DMS153 (cell line): Measurements from ENCODE around the gene DLX2.

Experiments
- DNase-seq: peaks from one replicate; lab custom pipeline; 2025; lab: John Stamatoyannopoulos, UW

DLX2 gene

DNA sequence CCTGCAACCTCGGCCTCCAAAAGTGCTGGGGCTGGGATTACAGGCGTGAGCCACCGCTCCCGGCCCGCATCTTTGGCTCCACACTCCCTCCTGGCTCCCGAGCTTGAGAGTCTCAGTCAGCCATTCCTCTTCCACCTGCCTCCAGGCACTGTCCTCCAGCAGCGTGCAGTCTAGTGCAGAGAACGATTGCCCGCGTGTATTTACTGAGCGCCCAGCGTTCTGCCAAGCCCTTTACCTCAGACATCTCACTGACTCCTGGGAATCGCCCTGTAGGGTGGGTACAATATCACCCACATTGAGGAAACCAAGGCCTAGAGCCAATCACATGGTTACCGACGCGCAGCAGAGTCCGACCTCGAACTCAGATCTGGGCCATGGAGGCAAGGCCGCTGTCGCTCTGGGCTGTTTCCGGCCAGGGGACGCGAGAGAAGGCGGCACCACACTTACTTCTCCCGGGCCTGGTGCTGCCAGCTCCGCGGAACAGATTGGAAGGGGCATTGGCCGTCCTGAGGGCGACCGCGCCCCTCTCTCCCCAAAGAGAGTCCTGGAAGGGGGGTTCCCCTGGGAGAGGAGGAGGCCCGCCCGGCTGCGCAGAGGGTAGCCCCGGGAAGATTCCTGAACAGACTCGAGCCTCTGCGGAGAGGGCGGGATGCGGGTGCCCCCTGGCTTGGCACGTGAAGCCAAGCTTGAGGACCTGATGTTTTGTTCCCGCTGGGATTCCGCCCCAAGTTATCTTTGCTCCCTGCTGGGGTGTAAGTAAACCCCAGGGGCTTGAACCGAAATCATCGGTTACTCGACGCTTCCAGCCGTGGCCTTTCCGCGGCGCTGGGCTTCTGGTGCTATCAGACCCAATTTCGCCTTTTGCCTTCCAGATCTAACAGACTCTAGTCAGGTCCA, 5.2 kb upstream of the DLX2 start:
- DNase-seq = no peak

DNA sequence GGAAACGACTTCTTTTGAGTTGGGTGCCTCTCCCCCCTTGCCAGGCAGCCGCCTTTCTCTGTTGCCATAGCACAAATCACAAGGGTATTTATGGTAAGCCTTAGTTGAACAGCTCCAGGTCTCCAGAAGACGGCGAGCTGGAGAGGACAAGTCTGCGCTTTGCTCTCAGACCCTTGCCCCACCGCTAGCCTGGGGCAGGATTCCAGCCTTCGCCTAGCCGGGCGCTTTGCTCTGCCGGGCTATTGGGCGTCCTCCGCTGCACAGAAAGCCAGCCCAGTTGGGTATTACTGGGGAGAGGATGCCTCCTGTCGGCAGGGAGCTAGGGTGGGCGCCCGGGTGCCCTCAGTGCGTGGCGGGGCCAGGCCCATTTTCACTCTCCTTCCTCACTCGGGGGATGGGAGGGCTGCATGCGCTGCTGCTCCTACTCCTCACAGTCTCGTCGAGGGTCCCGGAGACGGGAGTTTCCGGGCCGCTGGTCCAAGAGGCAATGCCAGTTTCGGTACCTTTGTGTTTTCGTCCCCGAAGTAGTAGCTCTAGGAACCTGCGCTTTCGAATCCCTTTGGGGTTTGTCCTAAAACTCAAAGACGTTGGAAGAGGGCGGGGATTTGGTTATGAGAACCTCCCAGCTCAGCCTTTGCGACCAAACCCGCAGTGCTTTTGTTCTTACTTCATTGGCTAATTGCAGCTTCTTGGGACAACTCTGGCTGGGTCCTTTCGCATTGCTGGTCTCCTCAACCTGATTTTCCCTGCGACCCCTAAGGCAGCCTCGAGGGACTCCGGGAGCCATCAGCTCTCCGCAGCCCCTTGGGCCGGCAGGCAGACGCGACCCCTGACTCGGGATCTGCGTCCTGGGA, 3.6 kb upstream of the DLX2 start:
- DNase-seq = no peak

- no peak for DNase-seq
Observed at GRCh38 chr2:172105471-172106107, 2.9 kb upstream of the DLX2 start.

- DNase-seq = peak; percentile 70
Observed at GRCh38 chr2:172103471-172104272, 972 bp upstream of the DLX2 start.

DNA sequence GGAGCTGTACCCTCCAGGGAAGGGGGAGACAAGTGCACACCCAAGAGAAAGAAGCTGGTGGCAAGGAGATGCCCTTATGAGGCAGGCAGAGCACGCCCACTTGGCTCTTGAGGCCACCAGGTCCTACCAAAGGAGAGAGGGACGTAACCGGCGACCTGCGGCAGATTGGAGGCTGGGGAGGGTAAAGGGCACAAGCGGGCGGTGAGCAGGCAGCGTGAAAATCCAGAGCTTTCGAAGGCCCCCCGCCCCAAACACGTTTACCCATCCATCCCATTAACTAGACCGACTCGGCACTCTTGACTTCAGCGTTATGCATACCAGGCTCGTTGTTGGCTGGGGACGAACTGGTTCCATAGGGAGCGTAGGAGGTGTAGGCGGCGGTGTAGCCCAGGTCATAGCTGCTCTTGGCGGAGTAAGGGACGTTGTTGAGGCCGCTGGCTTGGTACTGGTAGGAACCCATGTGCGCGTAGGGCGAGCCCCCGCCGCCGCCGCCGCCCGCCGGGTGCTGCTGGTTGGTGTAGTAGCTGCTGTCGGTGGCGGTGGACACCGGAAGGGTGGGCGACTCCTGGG, 794 bp downstream of the DLX2 start:
- DNase-seq = peak; percentile 39

DNA sequence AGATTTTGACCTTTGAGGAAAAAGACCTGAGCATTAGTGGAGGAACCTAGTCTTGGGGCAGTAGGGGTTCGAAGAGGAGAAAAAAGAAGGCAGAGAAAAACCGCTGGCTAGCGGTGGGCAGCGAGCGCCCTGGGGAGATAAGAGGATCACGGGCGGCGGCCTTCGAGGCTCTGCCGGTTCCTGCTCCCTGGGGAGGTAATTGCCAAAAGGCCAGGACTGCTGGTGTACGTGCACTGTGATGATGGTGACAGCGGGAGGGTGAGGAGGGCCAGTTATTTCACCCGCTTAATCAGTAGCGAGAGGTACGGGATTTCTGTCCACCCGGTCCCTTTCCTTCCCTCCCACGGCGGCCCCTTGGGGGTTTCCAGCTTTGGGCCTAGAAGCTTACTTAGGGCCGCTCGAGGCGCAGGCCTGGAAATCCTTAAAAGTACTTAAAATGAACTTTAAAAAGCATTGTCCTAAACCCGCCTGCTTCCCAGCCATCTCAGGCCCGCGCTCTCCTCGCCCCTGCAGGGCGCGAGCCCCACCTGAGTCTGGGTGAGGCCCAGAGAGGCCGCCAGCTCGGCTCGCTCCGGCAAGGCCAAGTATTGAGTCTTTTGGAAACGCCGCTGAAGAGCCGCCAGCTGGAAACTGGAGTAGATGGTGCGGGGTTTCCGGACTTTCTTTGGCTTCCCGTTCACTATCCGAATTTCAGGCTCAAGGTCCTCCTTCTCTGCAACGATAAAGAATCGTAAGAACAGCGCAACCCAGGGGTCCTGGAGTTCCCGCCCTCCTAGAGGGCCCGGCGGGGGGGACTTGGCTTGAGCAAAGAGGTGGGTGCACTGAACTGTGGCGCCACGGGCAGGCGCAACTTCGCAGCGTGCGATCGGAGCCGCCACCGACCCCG, 1.5 kb downstream of the DLX2 start:
- no peak for DNase-seq

DNA sequence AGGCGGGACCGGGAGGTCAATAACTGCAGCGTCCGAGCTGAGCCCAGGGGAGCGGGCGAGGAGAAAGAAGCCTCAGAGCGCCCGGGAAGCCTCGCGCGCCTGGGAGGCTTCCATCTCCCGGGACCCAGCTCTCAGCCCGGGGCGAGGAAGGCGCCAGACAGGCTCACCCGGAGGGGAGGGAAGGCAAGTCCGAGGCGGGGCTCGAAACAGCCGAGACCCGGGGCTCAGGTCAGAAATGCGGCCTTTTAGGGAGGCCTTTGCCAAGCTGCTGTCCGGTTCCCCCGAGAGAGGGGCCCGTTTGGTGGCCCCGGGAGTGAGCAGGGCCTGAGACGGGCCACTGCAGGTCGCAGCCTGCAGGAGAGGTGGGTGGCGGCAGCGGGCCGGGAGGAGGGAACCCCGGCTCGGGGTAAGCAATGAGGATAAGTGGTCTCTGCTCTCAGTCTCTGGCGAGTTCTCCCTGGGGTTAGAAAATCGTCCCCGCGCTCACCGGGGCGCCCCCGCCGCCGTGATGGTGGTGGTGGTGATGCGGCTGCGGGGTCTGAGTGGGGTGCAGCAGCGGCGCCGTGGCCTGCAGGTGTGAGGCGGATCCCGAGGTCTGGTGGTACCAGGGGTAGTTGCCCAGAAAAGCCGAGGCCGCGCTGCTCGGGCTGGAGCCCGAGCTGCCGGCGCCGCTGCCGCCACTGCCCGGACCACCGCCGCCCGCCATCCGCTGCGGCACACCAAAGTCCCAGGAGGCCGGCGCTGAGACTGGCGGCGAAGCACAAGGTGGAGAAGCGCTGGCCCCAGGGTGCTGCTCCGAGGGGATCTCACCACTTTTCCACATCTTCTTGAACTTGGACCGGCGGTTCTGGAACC, 2.4 kb downstream of the DLX2 start:
- DNase-seq = no peak

DNA sequence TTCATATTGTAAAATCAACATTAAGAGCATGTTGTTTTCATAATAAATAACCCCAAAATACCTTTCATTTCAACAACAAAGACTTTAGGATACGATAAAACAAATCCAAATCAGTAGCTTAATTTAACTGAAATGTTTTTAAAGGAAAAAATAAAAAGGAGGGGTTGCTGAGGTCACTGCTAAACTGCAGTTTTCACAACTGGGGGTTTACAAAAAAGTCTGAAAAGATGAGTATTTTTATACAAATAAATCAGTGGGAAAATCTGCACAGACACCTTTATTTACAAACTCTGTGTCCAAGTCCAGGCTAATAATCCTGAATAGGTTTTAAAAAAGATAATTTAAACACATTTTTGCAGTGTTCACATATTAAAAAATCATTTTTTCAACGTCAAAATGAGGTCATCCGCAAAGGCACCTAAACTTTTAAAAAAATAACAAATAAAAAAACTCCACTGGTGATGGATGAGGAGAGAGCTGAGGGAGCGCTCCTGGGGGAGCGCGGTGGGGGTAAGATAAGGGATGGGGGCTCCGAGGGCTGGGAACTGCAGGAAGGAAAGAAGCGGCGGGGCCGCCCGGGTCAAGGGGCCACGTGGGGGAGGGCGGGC, 3.1 kb downstream of the DLX2 start:
- DNase-seq = no peak

DNA sequence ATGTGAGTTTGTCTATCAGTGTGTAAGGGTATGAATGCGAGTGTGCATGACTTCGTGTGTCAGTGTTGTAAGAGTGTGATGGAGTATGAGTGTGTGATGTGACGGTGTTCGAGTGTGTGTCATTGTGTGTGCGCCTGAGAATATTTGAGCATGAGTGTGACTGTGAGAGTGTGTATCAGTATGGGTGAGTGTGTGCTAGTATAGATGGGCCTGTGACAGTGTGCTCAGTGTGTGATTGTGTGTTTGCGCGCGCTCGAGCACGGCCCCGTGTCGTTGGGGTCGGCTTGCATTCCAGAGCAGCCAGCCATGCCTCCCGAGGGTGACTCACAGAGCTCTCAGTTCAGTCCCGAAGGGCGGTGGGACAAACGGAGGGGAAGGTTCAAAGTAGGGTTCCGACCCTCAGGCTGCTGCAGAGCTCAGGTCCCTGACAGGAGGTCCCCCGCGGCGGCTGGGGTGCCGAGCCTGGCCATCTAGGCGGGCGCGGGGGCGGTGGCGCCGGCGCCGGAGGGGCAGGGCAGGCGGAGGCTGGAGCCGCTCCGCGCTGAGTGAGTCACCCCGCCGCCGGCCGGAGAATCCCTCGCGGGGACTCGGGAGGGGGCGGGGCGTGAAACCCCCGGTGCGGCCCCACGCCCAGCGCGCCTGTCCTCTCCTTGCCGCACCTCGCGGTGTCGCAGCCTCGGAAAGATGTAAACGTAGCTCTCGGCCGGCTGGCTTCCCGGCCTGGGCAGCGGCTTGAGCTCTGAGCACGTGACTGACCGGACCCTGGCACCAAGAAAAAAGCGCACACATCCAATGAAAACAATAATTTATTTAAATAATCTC, 3.8 kb downstream of the DLX2 start:
- DNase-seq = no peak

DNA sequence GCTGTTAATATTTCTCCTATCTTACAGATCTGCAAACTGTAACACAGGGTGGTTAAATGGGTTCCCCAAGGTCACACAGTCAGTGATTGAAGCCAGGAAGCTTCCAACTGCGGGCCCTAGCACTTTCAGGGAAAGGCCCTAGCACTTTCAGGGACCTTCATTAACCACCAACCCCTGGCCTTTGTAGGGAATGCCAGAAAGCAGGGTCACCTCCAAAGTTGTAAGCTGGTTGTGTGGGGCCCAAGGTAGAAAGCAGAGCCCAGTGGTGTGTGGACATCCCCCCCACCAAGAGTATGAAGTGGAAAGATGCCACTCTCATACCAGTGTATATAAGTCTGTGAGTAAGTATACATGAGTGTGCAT, 4.4 kb downstream of the DLX2 start:
- no peak for DNase-seq

DNA sequence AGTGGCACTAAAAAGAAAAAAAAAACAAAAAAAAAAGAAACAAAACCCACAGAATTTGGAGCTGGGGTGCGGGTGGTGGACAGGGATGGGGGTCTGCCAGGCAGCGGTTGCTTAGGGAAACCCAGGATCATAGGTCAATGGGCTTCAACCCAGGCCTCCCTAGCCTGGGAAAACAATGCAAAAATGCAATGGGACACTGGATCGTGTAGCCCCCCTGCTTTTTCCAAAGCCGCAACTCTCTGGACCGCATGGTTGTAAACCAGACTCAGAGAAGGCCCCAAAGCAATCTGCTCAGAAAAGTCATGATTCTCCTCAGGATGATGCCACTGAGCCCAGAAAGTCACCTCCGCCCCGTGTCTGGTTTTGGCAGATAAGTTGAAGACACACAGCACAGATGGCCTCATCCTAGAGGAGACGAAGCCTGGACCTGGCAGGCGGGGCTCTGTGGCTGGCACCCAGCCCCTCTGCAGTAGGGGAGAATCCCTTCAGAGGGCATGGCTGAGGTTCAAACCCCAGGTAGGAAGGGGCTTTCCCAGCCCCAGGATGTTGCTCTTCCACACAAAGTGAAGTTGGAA, 5.1 kb downstream of the DLX2 start:
- DNase-seq = no peak

DNA sequence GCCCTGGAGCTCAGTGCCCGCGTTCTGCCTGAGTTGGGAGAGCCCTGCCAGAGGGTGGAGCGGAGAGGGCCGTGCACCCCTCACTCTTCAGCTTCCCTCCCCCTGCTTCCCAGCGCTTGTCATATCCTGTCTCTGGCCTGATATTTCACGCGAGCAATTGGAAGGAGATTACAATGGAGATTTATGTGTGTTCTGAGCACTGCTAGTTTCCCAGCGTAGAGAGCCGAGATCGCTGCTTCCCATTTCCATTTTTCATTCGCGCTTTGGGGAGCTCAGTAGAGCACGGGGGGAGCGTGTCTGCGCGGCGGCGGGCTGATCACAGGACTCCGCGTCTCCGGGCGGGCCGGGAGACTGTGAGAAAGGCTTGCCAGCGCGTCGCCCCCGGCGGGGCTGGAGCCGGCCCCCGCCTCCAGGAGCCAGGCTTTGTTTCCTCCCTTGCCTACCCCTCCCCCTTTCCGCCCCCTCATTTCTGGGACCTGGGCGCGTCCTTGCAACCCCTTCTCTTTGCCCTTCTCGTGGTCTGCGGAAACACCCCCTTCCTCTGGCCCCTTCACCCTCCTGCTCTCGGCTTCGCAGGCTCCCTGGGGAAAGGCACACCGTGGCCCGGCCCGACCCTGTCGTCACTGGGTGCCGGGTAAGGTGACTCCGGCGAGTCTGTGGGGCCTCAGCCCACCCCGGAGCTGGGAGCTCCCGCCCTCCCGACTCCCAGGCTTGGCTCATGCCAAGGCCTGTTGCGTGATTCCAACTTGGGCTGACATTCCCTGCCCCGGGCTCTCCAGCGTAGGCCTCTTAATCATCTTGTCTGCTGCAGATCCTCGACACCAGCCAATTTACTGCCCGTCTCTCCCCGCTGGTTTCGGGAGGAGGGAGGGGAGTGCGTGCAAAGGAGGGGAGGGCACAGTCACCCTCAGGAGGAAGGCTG, 5.8 kb downstream of the DLX2 start:
- peak; percentile 24 for DNase-seq

GRCh38 chr2:172095905-172096625, 6.6 kb downstream of the DLX2 start:
- DNase-seq = no peak

- DNase-seq = no peak
Observed at GRCh38 chr2:172095146-172095904, 7.4 kb downstream of the DLX2 start.
